C4-2B (cell line): ENCODE results near the gene ERC2.

Experiments used
- CTCF ChIP-seq: fragments of 450-650 bp; conservative IDR thresholded peaks from 2 replicates; pipeline ENCODE4 v1.5.1; 2017; ENCODE audit warnings: mild to moderate bottlenecking
- ZFX ChIP-seq: fragments of 450-650 bp; IDR thresholded peaks from 2 replicates; pipeline ENCODE4 v1.6.1; 2017

- TF ChIP-seq CTCF (no peak), ZFX (no peak)
Measured at GRCh38 chr3:55951388-55951787, 516.9 kb downstream of the ERC2 start.
